Astrocyte of the cerebellum (primary cell): ENCODE measurements around the gene BTNL2.
"Not testable (repeated sequence)": the region's sequence is repeated elsewhere in the genome, so short reads cannot be mapped to it uniquely, and the experiment has no call there.

Experiments used
- DNase-seq: peaks from one replicate; pipeline ENCODE4 v3.0.0-alpha.2; 2011; ENCODE audit warnings: low read depth
- H3K4me3 ChIP-seq: 2 replicates; pipeline ENCODE4 v1.5.1; 2011; ENCODE audit warnings: mild to moderate bottlenecking, low read depth, low read length, moderate library complexity
- in situ Hi-C: cut with HindIII; loops from 2 replicates; pipeline ENCODE4 v1.10.0; 2017; ENCODE audit warnings: low sequenced_read_pairs
- TF ChIP-seq, protein P1 (sequence below): IDR thresholded peaks from 2 replicates; pipeline ENCODE4 v1.5.1; 2012; ENCODE audit warnings: low read length, low read depth, moderate library complexity, mild to moderate bottlenecking; ENCODE audit errors: missing control alignments

BTNL2 gene

GRCh38 chr6:32375739-32376529 is 31.0 kb downstream of the BTNL2 start:
- no peak overlapping the region for H3K4me3 ChIP-seq
- TF ChIP-seq, protein P1, sequence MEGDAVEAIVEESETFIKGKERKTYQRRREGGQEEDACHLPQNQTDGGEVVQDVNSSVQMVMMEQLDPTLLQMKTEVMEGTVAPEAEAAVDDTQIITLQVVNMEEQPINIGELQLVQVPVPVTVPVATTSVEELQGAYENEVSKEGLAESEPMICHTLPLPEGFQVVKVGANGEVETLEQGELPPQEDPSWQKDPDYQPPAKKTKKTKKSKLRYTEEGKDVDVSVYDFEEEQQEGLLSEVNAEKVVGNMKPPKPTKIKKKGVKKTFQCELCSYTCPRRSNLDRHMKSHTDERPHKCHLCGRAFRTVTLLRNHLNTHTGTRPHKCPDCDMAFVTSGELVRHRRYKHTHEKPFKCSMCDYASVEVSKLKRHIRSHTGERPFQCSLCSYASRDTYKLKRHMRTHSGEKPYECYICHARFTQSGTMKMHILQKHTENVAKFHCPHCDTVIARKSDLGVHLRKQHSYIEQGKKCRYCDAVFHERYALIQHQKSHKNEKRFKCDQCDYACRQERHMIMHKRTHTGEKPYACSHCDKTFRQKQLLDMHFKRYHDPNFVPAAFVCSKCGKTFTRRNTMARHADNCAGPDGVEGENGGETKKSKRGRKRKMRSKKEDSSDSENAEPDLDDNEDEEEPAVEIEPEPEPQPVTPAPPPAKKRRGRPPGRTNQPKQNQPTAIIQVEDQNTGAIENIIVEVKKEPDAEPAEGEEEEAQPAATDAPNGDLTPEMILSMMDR, result no peak
- in situ Hi-C loops, result no loop called here
- no peak for DNase-seq

DNA sequence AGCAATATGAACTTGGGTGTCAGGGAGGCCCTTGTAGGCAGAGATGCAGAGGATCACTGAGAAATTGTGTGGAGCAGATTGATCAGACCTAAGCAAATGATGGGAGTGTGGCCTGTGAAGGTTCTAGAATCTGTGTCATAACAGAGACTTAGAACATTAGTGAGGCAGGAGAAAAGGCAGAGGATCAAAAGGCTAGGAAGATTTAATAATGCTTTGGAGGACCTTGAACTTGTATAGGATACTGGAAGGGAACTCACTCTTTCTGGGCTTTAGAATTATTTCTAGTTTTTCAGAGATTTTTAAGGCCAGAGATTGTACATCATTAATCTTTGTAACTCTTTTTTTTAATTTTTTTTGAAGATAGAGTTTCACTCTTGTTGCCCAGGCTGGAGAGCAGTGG is 35.2 kb downstream of the BTNL2 start, which contains the start of gene TSBP1:
Gene TSBP1, minus strand, starts transcription at position 101 of the 400 bp plus-strand sequence. CDS start 197 bp downstream, outside the sequence.
- in situ Hi-C loops, result no loop called here
- TF ChIP-seq, protein P1, result no peak
- no peak for DNase-seq
- H3K4me3 ChIP-seq, result no peak within 1 kb of the TSS

GRCh38 chr6:32371229-32371628 is 35.8 kb downstream of the BTNL2 start:
- in situ Hi-C loops, result no loop called here
- TF ChIP-seq, protein P1, result no peak
- DNase-seq, result no peak

GRCh38 chr6:32370505-32370904 is 36.5 kb downstream of the BTNL2 start:
- TF ChIP-seq, protein P1, result no peak
- in situ Hi-C loops, result no loop called here
- DNase-seq, result no peak
- no peak overlapping the region for H3K4me3 ChIP-seq

More at GRCh38 chr6:32371229-32371628, 35.8 kb downstream of the BTNL2 start:
- no peak overlapping the region for H3K4me3 ChIP-seq

DNA sequence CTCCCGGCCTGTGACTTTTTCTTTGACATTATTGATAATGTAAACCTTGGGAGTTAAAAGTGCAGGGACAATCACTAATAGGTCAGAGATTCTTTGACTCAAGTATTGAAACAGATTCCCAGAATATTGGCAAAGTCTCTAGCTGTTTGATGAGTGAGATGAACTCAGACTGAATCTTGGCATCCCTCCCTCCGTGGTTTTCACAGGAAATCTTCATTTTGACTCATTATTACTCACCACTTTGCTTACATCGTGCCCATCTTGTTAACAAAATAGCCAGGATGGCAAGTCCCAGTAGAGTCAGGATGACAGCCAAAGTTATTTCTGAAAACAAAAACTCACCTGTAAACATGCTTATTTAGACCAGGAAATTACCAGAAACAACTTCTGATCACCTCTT is 37.3 kb downstream of the BTNL2 start:
- H3K4me3 ChIP-seq, result no peak overlapping the region
- TF ChIP-seq, protein P1, result no peak
- DNase-seq, result peak; percentile 58
- in situ Hi-C loops, result no loop called here

- no peak overlapping the region for H3K4me3 ChIP-seq
- DNase-seq, result no peak
- in situ Hi-C loops, result no loop called here
- TF ChIP-seq, protein P1, result no peak
These were observed 39.3 kb downstream of the BTNL2 start for GRCh38 chr6:32367644-32368043.

- H3K4me3 ChIP-seq, in situ Hi-C loops, DNase-seq: not testable (repeated sequence)
These were observed 47.8 kb downstream of the BTNL2 start for GRCh38 chr6:32359225-32359624.

GRCh38 chr6:32358548-32358947 is 48.4 kb downstream of the BTNL2 start:
- H3K4me3 ChIP-seq, in situ Hi-C loops, DNase-seq: not testable (repeated sequence)
